ENCODE results near the gene ABAT. TPM values are rescaled to one million over a fixed set of nuclear protein-coding genes. Genes with fewer than 3 reads are reported as not detected.

ABAT gene
- total and polyA plus RNA-seq, 11 donors: 3.4 to 37.0 (median 12.8) TPM

- no peak for ATAC-seq
- no peak for DNase-seq
- no peak overlapping the region for H3K27ac ChIP-seq
- H3K4me3 ChIP-seq: no peak overlapping the region
- 74 to 79% (median 77%) methylated on average over 18 of the region's 18 CpGs for WGBS, 4 donors
- peaks cover 0 to 6% (median 0%) of the 10 kb centered on the region in 9 donors for H3K36me3 ChIP-seq
- intact Hi-C loops (cut with DNase I): no loop called here
- H3K9me3 ChIP-seq: peaks cover 0 to 5% (median under 1%) of the 10 kb centered on the region in 12 donors
- no peaks in the 10 kb centered on the region for H3K27me3 ChIP-seq
- TF ChIP-seq POLR2A (IDR thresholded peaks at IDR 0.05): no peak
- TF ChIP-seq CTCF (IDR thresholded peaks at IDR 0.05): no peak
- peaks cover 0 to 6% (median 0%) of the 10 kb centered on the region in 12 donors for H3K4me1 ChIP-seq
These were observed 20.6 kb downstream of the ABAT start for GRCh38 chr16:8694795-8695728.

GRCh38 chr16:8696880-8697279, 22.5 kb downstream of the ABAT start:
- 60 to 69% (median 66%) methylated on average over 12 of the region's 12 CpGs for WGBS, 4 donors
- no peak overlapping the region for H3K27ac ChIP-seq
- H3K9me3 ChIP-seq: no peaks in the 10 kb centered on the region
- TF ChIP-seq CTCF (IDR thresholded peaks at IDR 0.05) (no peak), POLR2A (IDR thresholded peaks at IDR 0.05) (no peak)
- DNase-seq (no peak), ATAC-seq (peak in 2 of 4 donors; percentile 33 to 71)
- peaks cover 0 to 6% (median 0%) of the 10 kb centered on the region in 12 donors for H3K4me1 ChIP-seq
- no peak overlapping the region for H3K4me3 ChIP-seq
- intact Hi-C loops (cut with DNase I): no loop called here
- peaks cover 0 to 6% (median 0%) of the 10 kb centered on the region in 9 donors for H3K36me3 ChIP-seq
- no peaks in the 10 kb centered on the region for H3K27me3 ChIP-seq

- Histone ChIP-seq H3K9me3 (no peaks in the 10 kb centered on the region), H3K36me3 (peaks cover 0 to 6% (median 0%) of the 10 kb centered on the region in 9 donors), H3K4me3 (no peak overlapping the region), H3K4me1 (peaks cover 0 to 6% (median 0%) of the 10 kb centered on the region in 12 donors), H3K27ac (no peak overlapping the region), H3K27me3 (no peaks in the 10 kb centered on the region)
- TF ChIP-seq POLR2A (IDR thresholded peaks at IDR 0.05) (no peak), CTCF (IDR thresholded peaks at IDR 0.05) (no peak)
- WGBS, 4 donors: 23 to 59% (median 32%) methylated on average over 3 of the region's 3 CpGs
- intact Hi-C loops (cut with DNase I): no loop called here
- ATAC-seq (no peak), DNase-seq (no peak)
These were observed 23.5 kb downstream of the ABAT start for GRCh38 chr16:8697965-8698364.

- Histone ChIP-seq H3K9me3 (no peaks in the 10 kb centered on the region), H3K27ac (no peak overlapping the region), H3K36me3 (peaks cover 0 to 6% (median 0%) of the 10 kb centered on the region in 9 donors), H3K4me1 (no peaks in the 10 kb centered on the region), H3K4me3 (no peak overlapping the region), H3K27me3 (no peaks in the 10 kb centered on the region)
- WGBS, 4 donors: 95 to 98% (median 97%) methylated on average over 2 of the region's 2 CpGs
- no peak for TF ChIP-seq CTCF (IDR thresholded peaks at IDR 0.05)
- TF ChIP-seq POLR2A (IDR thresholded peaks at IDR 0.05): no peak
- ATAC-seq (no peak), DNase-seq (no peak)
- intact Hi-C loops (cut with DNase I): no loop called here
These were observed 29.3 kb downstream of the ABAT start for GRCh38 chr16:8703693-8704092.
